ENCODE data around the gene GMCL2.

GRCh38 chr5:178227929-178228328 is 40.8 kb upstream of the GMCL2 start:
- no peak for TF ChIP-seq CTCF (conservative IDR thresholded peaks at IDR 0.05 in 1 of 2, IDR thresholded peaks at IDR 0.05 in 1 of 2; ENCODE audit: extremely low read depth in 1 of 2, insufficient read depth in 1 of 2, low read depth in 1 of 2, low read length in 2 of 2)
- TF ChIP-seq EZH2 (IDR thresholded peaks at IDR 0.05; ENCODE audit: borderline replicate concordance, low read length), result no peak

Data from mammary epithelial cell (primary cell).